HK-2 (cell line): Measurements from ENCODE around the gene CX3CL1.

Experiments
- DNase-seq: peaks from one replicate; pipeline ENCODE4 v3.0.0-alpha.2; 2018; ENCODE audit not compliant: unreplicated experiment

The CX3CL1 gene

DNA sequence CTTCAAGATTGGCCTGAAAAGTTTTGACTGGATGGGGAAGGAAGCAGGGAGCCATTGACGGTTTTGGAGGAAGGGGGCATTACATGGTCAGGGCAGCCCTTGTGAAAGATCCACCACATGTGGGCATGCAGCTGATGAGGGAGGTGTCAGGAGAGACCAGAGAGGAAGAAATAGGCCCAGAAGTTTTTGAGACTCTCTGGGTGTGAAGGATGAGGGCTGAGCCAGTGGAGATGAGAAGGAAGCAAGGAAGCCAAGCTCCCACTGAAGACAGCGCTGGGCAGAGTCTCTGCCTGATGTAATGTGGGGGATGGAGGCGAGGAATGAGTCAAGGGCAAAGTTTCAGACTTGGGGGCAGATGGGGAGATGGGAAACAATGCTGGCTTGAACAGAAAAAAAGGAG is 32.8 kb downstream of the CX3CL1 start:
- no peak for DNase-seq

DNA sequence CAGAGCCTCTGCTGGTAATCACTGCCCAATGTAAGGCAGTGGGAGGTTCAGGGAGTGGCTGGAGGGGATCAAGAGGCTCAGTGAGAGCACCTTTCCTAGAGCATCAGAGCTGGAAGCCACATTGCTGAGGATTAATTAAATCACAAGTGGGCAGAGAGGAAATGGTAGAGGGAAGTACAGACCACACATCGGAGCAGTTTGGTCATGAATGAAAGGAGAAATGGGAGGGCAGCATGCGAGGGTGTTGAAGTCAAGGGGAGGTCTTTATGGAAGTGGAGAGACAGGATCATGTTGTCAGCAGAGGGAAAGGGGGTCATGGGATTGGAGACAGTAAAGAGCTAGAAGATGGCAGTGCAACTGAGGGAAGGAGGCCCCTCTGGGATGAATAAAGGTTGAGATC is 34.6 kb downstream of the CX3CL1 start:
- DNase-seq, result no peak

DNA sequence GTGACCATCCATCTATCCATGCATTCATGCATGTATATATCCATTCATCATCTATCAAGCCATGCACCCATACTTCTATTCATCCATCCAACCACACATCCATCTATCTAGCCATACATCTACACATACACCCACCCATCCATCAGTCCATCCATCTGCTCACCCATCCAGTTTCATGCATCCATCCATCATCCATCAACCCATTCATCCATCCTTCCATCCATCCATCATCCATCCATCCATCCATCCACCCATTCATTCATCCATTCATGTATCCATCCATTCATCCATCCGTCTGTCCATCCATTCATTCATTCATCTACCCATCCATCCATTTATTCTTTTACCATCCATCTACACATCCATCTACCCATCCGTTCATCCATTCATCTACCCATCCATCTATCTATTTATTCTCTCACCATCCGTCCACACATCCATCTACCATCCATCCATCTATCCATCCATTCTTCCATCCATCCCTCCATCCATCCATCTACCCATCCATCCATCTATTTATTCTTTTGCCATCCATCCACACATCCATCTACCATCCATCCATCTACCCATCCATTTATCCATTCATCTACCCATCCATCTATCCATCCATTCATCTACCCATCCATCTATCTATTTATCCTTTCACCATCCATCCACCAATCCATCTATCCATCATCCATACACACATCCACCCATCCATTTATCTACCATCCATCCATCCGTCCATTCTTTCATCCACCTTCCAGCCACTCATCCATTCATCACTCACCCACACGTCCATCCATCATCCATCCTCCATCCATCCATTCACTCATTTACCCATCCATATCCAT is 35.4 kb downstream of the CX3CL1 start:
- no peak for DNase-seq

DNA sequence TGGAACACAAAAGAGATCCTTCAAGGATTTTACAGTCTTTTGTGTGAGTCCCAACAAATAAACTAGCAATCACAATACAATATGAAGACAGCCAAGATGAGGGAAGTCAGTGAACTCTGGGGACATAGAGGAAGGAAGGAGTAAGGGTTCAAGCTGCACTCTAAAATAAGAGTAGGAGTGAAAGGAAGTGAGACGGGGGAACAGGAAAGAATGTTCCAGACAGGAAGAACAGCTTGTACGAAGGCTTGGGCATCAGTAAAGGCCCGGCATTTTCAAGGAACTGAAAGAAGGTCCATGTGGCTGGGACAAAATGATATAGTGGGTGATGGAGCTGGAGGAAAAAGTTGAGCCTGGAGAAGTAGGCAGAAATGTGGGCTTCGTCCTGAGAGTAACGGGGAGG is 36.8 kb downstream of the CX3CL1 start:
- DNase-seq, result no peak

DNA sequence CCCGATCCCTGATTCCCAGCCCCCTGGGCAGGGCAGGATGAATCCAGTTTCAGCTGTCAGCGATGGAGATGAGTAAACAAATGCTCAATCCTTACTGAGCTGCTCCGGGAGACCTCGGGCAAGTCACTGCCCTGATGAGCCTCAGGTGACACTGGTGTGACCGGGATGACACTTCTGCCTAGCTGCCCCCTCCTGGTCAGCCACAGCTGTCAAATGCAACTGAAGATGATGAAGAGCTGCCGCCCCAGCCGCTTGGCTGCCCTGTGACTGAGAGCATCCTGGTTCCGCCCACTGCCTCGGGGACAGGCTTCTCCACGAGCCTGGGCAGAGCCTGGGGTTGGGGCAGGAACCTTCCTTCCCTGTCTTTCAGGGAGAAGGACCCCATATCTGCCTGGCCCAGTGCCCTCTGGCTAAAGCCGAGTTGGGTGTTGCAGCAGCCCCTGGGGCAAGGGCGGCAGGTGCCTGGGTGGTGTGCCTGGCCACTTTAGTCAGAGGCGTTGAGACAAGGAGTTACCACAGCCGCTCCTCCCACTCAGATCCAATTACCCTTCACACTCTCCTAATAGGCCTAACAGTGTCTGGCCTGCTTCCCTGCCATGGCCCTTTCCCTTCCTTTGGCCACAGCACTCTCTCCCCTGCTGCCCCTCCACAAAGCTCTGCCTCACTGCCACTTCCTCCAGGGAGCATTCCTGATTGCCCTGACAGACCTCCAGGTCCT is 37.7 kb downstream of the CX3CL1 start:
- no peak for DNase-seq

DNA sequence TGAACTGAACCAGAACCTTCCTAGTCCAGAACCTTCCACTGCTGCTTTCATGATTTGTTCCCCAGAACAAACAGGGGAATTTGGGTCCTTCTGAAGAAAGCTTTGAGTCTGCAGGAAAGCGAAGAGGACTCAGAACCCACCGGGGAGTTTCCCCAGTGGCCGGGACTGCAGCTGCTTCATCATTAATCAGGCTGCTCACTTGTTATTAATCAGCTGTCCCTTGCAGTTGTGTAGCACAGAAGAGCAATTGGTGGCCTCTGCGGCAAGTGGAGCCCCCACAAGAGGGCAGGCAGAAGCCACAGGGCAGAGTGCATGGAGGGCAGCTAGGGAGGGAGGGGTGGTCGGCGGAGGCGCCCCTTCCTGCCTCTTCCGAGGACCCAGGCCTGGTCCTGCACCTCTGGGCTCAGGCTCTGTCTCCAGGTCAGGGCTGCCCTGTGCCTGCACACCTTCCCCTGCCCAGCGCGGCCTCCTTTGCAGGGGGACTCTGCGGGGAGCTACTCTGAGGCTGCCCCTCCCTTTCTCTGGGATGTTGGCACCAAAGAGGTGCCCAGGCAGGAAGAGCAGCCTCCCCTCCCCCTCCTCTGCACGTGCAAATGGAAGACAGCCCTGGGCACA is 39.2 kb downstream of the CX3CL1 start:
- DNase-seq, result no peak

DNA sequence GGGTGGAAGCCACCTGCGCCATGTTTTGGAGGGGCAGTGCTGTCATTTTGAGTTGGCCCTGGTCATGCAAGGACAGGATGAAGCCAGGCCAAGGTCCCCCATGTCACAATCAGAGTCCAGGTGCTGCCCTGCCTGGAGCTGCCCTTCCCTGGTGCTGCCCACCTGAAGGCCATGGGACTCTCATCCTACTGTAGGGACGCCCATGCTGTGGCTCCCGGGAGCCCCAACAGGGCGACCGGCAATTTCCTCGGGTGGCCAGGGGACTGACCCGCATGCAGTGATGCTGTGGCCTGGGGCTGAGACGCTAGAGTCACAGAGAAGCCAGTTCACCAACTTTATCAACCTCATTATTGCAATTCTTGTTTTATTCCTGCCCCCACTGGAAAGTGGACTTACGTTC is 40.3 kb downstream of the CX3CL1 start:
- DNase-seq, result no peak

DNA sequence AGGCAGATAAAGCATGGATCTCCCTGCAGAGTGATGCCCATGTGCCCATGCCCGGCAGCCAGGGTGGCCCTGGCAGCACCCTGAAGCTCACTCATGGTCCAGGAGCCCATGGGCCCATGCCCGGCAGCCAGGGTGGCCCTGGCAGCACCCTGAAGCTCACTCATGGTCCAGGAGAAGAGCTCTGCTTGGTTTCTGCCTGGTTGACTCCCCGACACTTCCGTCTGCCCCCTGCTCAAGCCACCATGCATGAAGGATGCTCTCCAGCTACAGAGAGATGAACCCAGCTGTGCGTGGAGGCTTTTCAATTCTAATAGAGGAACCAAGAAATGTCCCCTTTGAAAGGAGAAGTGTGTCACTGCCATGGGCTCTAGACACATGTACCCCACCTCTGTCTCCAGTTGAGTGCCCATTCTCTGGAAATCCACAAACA is 41.0 kb downstream of the CX3CL1 start:
- no peak for DNase-seq

DNA sequence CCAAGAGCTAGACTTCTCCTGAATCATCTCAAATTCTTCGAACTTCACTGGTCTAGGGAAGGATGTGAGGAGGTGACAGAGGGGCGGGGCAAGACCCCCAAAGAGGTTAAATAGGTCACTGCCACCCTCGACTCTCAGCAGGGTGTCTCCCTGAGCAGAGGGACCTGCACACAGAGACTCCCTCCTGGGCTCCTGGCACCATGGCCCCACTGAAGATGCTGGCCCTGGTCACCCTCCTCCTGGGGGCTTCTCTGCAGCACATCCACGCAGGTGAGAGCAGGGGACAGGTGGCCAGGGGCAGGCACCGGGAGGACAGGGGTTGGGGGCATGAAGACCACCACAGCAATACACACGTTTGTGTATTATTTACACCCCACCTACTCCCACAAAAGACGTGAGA is 41.4 kb downstream of the CX3CL1 start:
- no peak for DNase-seq

DNA sequence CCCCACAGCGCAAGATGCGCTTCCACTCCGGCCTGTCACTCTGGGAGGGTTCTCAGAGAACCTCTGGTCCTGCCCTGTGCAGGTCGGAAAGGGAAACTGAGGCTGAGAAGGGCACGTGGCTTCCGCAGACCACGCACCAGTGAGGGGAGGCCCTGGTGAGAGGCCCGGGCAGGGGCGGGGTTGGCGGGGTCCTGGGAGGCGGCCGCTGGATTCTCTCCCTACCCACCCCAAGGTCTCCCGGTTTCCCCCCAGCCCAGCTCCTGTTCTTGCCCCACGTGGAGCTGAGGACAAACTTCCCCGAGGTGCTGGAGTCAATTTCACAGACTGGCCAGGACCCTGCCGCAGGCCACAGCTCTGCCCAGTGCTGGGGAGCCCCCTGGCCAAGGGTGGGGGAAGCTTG is 43.8 kb downstream of the CX3CL1 start:
- no peak for DNase-seq

DNA sequence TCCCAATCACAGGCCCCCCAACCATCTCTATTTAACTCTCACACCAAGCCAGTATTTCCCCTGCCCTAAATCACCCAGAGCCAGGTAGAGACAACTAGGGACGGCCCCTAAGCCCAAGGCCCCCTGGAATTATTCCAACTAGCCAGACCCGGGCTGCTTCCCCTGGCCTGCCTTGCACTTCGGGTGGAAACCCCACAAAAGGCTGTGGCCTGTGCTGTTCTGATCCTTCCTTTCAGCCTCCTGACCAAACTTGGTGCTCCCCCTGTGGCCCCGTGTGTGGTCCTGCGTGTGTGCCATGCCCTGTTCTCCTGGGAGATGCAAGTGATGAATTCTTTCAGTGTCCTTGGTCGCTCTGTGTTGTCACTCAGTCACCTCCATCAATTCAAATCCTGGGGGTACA is 47.2 kb downstream of the CX3CL1 start:
- no peak for DNase-seq

DNA sequence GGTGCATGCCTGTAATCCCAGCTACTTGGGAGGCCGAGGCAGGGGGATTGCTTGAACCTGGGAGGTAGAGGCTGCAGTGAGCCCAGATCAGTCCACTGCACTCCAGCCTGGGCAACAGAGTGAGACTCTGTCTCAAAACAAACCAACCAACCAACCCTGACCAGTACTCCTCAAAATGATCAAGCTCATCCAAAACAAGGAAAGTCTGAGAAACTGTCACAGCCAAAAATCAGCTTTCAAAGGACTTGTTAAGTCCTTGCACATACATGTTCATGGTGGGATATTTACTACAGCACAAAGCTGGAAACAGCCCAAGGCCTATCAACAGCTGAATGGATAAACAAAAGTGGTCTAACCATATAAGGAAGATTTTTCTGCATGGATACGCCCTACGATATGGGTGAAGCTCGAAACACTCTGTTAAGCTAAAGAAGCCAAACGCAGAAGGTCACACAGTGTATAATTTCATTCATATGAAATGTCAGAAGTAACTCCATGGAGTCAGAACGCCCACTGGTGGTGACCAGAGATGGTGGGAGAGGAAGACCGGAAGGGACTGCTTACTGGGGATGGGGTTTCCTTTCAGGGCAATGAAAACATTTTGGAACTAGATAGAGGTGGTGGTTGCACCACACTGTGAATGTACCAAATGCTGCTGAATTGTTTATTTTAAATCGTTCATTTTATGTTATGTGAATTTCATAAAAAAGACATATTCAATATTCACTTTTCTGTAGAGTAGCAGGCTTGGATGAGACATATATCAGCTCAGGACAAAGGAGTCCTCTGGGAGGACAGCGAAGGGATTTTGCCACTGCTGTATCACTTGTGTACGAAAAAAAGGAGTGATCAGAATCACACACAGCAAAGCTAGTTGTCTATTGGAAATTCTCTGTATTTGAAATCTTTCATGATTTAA is 50.0 kb downstream of the CX3CL1 start:
- no peak for DNase-seq

DNA sequence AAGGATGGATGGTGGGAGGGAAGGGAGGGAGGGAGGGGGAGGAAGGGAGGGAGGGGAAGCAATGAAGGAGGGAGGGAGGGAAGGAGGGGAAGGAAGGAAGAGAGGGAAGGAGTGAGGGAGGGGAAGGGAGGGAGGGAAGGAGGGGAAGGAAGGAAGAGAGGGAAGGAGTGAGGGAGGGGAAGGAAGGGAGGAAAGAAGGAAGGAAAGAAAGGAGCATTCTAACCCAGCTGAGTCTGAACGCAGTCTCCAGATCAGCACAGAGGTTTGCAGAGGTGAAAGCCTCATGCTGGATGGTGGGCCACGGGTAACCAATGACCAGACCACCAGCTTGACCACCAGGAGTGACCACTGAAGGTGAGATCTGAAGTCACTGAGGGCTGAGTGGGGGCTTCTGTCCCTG is 50.9 kb downstream of the CX3CL1 start:
- no peak for DNase-seq

DNA sequence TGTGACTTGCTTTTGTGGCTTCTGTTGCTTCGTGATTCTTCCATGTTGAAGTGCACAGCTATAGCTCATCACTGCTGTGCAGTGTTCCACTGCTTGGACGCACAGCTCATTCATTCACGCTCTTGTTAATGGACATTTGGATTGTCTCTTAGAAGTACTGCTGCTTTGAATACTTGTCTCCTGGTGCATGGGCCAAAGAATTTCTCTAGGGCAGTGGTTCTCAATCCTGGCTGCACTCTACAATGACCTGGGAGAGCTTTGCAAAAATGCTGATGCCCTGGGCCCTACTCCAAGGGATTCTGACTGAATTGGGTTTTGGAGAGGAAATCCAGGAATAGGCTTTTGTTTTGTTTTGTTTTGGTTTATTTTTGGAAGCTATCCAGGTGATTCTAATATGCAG is 52.3 kb downstream of the CX3CL1 start:
- DNase-seq, result no peak

DNA sequence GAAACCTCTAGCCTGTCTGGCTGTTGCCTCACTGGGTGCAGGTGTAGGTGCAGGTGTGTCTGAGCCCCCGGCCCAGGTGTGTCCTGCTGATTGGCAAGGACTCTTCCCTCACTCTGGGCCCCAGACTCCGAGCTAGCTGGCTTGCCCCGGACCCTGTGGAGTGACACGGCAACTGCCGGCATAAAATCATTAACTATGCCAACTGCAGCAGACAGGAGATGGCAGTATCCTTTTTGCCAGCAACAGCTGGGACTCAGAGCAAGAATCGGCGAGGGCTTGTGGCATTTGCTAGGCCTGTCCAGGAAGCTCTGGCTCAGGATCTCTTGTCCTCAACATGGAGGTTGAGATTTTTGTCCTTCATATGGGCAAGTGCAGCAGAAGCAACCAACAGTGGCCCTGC is 54.1 kb downstream of the CX3CL1 start:
- no peak for DNase-seq

DNA sequence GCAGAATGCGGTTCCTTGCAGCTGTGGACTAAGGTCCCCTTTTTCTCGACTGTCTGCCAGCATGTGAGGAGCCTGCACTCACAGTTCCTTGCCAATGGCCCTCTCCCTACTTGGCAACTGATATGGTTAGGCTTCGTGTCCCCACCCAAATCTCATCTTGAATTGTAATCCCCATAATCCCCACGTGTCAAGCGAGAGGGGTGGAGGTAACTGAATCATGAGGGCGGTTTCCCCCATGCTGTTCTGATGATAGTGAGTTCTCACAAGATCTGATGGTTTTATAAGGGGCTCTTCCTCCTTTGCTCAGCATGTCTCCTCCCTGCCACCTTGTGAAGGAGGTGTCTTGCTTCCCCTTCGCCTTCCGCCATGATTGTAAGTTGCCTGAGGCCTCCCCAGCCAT is 55.0 kb downstream of the CX3CL1 start:
- DNase-seq, result no peak

DNA sequence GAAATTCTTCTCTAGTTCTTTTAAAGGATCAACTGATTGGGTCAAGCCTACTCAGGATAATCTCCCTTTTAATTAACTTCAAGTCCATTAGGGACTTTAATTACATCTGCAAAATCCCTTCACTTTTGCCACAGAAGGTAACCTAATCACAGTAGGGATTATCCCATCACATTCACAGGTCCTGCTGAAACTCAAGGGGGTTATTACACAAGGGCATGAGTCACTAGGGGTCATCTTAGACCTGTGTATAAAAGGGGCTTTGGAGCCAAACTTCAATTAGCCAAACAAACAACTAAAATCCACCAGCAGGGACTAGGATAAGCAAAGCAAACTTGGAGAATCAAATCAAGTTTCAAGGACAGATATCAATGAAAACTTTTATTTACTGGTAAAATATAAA is 55.5 kb downstream of the CX3CL1 start:
- no peak for DNase-seq

DNA sequence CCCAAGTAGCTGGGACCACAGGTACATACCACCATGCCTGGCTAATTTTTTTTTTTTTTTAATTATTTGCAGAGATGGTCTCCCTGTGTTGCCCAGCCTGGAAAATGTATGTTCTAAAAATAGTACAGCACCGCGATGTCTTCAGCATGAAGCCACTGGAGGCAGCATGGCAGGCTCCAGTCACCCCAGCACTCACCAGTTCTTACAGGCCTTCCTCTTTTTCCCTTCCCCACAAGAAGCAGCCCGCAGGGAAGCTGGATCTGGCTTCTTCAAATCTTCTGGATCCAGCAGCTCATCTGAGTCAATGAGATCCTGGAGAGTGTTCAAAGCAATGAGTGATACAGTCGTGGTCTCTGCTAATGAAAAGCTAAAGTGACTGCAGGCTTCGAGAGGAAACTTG is 58.7 kb downstream of the CX3CL1 start:
- DNase-seq, result no peak

DNA sequence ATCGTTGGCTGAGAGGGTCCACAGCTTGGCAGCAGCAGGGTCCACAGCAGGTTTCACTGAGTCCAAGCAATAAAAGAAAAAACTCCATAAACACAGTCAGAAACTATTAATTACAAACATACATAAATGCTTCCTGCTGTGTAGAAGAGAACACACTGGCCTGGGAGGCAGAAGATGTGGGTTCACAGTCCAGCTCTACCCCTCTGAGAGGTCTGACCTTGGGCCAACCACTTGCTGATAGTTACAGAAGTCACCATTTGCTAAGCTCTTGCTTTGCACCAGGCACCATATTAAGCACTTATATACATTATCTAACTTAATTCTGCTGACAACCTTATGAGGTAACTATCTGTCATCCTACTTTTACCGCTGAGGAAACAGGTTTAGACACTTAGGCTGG is 60.2 kb downstream of the CX3CL1 start:
- DNase-seq, result no peak

DNA sequence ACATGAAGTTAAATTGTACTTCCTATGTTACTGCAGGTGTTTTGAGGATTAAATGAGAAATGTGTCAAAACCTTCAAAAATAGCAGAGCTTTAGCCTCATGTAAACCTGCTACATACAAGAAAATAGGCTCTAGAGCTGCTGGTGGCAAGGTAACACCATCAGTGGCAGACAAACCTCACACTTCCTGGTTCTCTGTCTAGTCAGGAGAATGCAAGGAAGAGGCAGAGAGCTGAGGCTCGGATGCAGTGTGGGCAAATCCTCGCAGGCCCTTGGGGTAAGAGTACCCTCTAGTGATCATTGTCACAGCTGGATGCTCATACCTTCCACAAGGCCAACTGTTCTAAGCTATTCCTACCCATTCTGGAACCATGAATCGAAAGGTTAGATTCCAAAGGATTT is 60.7 kb downstream of the CX3CL1 start:
- DNase-seq, result no peak

DNA sequence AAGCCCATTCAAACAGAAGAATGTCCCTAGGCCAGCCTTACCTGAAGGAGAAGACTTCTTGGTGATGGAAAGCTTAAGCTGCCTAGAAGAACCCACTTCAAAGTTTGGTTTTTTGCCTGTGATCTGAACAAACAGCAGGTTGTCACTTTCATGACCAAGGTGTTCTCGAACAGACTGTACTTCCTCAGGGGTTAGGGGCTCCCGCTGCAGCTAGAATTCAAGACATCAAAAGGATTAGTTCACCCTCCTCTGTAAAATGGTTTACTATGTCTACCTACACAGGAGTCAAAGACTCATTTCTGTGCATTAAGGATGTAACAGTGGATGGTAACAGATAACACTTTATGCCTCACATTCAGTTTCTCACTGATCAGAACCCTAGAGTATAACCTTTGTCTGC is 61.7 kb downstream of the CX3CL1 start:
- no peak for DNase-seq
